Stimulated activated CD4-positive, alpha-beta T cell treated with anti-CD3 and anti-CD28 coated beads, Interleukin-2, amount 100 ng/mL, for 48 hours (primary cell): Measurements from ENCODE around the gene NOD2.
A peak's percentile ranks its signal among the peaks of the same experiment; 100 is the strongest.

Experiments used
- DNase-seq, 2 donors: peaks; one replicate each; pipeline ENCODE4 v3.0.0-alpha.2; 2020

The NOD2 gene

GRCh38 chr16:50695017-50696000 lies 1.9 kb downstream of the NOD2 start:
- no peak for DNase-seq

GRCh38 chr16:50696126-50696525 lies 2.7 kb downstream of the NOD2 start:
- no peak for DNase-seq

- DNase-seq: peak; percentile 47 to 60
These were observed 3.4 kb downstream of the NOD2 start for GRCh38 chr16:50696575-50697420.

- DNase-seq: no peak
These were observed 4.0 kb downstream of the NOD2 start for GRCh38 chr16:50697421-50697715.

- peak; percentile 42 to 59 for DNase-seq
These were observed 4.7 kb downstream of the NOD2 start for GRCh38 chr16:50697881-50698767.

GRCh38 chr16:50699326-50700159 lies 6.1 kb downstream of the NOD2 start:
- DNase-seq: peak; percentile 60 to 61

- DNase-seq: no peak
These were observed 9.3 kb downstream of the NOD2 start for GRCh38 chr16:50702725-50703124.

- no peak for DNase-seq
These were observed 10.8 kb downstream of the NOD2 start for GRCh38 chr16:50704245-50704644.

GRCh38 chr16:50705436-50706110 lies 12.2 kb downstream of the NOD2 start:
- no peak for DNase-seq

- no peak for DNase-seq
These were observed 12.8 kb downstream of the NOD2 start for GRCh38 chr16:50706250-50706649.

GRCh38 chr16:50708373-50709060 lies 15.1 kb downstream of the NOD2 start:
- peak in 1 of 2 donors; percentile 34 for DNase-seq

- DNase-seq: no peak
These were observed 15.8 kb downstream of the NOD2 start for GRCh38 chr16:50709061-50709684.

GRCh38 chr16:50709980-50710379 lies 16.6 kb downstream of the NOD2 start:
- no peak for DNase-seq

- DNase-seq: no peak
These were observed 17.6 kb downstream of the NOD2 start for GRCh38 chr16:50711040-50711439.

GRCh38 chr16:50711862-50712559 lies 18.6 kb downstream of the NOD2 start:
- DNase-seq: no peak

GRCh38 chr16:50712560-50712898 lies 19.1 kb downstream of the NOD2 start:
- no peak for DNase-seq

GRCh38 chr16:50712956-50713355 lies 19.6 kb downstream of the NOD2 start:
- DNase-seq: no peak

GRCh38 chr16:50717091-50717490 lies 23.7 kb downstream of the NOD2 start:
- no peak for DNase-seq

GRCh38 chr16:50717494-50717893 lies 24.1 kb downstream of the NOD2 start:
- no peak for DNase-seq
